Stomach smooth muscle (tissue), 2 donors: ENCODE data around the gene ADORA2A.

Experiments
- H3K27ac ChIP-seq: one replicate; pipeline ENCODE4 v1.7.0; 2013; ENCODE audit warnings: mild to moderate bottlenecking, low read length, inconsistent platforms
- H3K27me3 ChIP-seq, 2 donors: one replicate each; pipeline ENCODE4 v1.7.0; 2013; ENCODE audit warnings: low read length in 2 of 2; ENCODE audit not compliant: insufficient read depth in 2 of 2, control insufficient read depth in 1 of 2
- H3K36me3 ChIP-seq, 2 donors: one replicate each; pipeline ENCODE4 v1.7.0; 2013; ENCODE audit warnings: low read length in 2 of 2; ENCODE audit not compliant: control insufficient read depth in 2 of 2, insufficient read depth in 2 of 2
- H3K4me1 ChIP-seq: one replicate; pipeline ENCODE4 v1.7.0; 2013; ENCODE audit warnings: low read length; ENCODE audit not compliant: control insufficient read depth, insufficient read depth
- H3K4me3 ChIP-seq, 2 donors: one replicate each; pipeline ENCODE4 v1.7.0; 2013; ENCODE audit warnings: low read length in 2 of 2
- H3K9ac ChIP-seq, 2 donors: one replicate each; pipeline ENCODE4 v1.7.0; 2013; ENCODE audit warnings: low read length in 2 of 2, mild to moderate bottlenecking in 1 of 2
- H3K9me3 ChIP-seq, 2 donors: one replicate each; pipeline ENCODE4 v1.7.0; 2013; ENCODE audit warnings: low read length in 2 of 2; ENCODE audit not compliant: control insufficient read depth in 2 of 2
- donor health status: healthy.
- donor health status: Pancreatic carcinoma.

Gene ADORA2A

DNA sequence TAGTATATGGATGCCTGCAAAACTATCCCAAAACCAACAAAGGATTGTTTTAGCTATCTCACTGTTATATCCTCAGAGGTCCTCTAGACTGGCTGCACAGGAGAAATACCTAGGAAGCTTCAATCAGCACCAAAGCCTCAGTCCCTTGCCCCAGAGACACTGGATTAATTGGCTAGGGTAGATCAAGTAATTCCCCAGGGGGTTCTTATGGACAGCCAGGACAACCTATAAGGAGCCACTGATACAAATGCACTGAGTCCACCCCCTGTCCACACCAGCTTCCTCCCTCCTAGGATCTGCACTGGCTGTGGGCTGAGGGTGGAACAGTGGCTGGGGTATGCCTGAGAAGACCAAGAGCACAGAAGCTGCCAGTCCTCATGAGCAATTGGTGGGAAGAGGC, 16.3 kb downstream of the ADORA2A start:
- no peaks in the 10 kb centered on the region for H3K27me3 ChIP-seq
- H3K36me3 ChIP-seq = no peaks in the 10 kb centered on the region
- H3K27ac ChIP-seq = no peak overlapping the region
- H3K9me3 ChIP-seq = no peaks in the 10 kb centered on the region
- H3K9ac ChIP-seq = no peak overlapping the region
- no peak overlapping the region for H3K4me3 ChIP-seq
- H3K4me1 ChIP-seq = no peaks in the 10 kb centered on the region

DNA sequence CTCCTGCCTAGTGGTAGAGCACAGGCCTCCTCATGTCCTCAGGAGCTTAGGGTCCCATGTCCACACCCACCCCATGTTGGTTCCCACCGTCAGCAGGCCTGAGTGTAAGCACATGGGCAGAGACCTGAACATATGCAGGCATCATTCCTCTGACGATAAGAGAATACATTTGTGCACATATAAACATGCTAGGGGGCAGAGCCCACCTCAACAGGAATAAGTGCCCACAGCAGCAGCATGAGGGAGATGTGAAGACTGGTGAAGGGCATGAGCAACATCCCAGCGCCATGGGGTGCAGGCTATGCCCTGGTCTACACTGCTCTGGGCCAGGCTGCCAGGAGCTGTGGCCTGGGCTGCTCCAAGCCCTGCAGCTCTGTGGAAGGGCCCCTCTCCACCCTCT, 16.9 kb downstream of the ADORA2A start:
- Histone ChIP-seq H3K27me3 (no peaks in the 10 kb centered on the region), H3K9ac (no peak overlapping the region), H3K27ac (no peak overlapping the region), H3K9me3 (no peaks in the 10 kb centered on the region), H3K4me3 (no peak overlapping the region), H3K4me1 (no peaks in the 10 kb centered on the region), H3K36me3 (no peaks in the 10 kb centered on the region)

DNA sequence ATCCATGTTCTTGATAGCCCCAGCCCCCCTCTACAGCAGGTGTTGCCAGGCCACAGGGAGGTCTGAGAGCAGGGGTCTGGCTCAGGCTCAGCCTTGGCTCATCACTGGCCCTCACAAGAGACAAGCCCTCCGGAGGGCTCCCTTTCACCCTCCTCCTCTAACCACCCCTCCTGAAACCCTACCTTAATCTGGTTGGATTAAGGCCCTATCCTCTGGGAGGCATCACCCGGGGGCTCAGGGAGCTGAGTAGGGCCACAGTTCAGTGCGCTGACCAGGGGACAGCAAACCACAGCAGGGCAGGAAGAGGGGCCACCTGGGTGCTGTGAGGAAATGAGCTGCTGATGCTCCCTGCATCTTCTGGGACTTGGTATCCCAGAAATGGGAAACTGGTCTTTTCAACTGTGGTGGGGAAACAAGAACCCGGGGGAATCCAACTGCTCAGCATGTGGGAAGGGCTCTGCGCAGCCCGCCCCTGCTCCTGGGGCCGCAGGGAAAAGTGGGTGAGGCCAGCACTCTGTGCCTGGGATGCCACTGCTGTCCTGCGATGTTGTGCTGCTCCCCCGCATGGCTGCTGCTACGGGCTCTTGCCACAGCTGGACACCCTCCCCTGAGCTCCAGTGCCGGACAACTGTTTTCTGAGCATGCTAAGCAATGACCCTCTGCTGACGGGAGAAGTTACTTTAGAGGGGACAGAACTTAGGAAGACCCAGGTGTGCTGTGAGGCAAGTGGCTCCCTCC, 17.5 kb downstream of the ADORA2A start:
- Histone ChIP-seq H3K36me3 (no peaks in the 10 kb centered on the region), H3K4me3 (no peak overlapping the region), H3K9ac (no peak overlapping the region), H3K4me1 (peaks cover 2% of the 10 kb centered on the region), H3K27me3 (no peaks in the 10 kb centered on the region), H3K9me3 (no peaks in the 10 kb centered on the region), H3K27ac (no peak overlapping the region)

DNA sequence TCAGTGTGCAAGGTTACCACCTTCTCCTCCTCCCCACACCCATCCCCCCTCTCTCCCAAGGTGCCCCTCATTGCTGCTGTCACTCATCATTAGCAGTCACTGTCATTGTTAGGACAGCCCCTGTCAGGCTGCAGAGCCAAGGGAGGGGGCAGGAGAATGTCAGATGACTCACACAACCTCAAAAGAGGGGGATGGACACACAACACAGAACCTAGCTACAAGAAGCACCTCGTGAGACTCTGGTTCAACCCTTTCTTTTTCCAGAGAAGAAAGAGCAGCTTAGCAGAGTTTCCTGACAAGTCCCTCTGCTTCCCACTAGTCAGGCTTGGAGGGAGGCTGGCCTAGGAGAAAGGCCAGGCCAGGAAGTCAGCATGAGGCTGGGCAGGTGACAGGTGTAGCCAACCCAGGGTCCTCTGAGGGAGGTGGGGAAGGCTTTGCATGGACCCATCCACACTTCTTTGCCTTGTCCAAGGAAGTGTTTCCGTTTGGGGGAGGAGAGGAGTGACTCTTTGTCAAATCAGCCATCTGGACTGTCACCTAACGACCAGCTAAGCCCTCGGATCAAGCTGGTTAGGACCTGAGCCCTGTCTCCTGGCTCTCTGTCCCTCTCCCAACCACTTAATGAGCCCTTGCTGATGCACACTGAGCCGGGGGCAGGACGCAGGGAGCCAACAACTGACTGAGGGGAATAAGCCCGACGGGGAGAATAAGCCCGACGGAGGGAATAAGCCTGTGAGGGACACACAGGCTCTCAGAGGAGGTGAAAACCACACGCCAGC, 18.3 kb downstream of the ADORA2A start:
- peaks cover 6% of the 10 kb centered on the region for H3K4me1 ChIP-seq
- no peak overlapping the region for H3K9ac ChIP-seq
- H3K4me3 ChIP-seq = no peak overlapping the region
- no peak overlapping the region for H3K27ac ChIP-seq
- no peaks in the 10 kb centered on the region for H3K27me3 ChIP-seq
- H3K9me3 ChIP-seq = no peaks in the 10 kb centered on the region
- no peaks in the 10 kb centered on the region for H3K36me3 ChIP-seq

DNA sequence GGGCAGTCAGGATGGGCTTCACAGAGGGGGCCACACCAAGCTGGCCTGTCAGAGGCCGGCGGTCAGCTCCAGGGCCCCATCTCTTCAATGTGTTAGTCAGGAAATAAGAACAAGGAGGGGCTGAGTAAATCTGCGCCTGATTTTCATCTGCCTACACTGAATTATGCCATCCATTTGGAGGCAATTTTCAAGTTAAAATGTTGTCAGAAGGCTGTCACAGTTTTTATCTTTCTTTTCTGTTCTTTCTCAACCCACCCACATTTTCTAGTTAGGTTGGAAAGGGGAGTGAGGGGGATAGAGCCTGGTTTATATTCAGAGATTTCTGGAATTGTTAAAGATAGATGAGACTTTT, 18.8 kb downstream of the ADORA2A start:
- no peak overlapping the region for H3K4me3 ChIP-seq

DNA sequence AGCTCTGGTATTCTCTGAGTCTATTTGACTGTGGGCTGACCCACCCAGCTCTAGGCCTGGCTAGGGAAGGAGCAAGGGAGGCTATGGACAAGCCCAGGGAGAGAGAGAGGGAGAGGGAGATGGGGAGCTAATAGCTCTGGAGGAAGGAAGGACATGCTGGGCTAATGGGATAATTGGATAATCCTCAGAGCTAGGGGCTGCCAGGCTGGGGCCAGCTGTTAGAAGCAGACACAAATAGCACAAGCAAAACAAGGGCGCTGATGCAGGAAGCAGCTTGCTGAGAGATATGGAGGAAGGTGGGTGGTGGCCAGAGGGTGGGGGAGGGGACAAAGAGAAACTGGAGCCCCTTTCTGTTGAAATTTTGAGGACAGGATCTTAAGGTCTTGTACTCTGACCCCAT, 23.2 kb downstream of the ADORA2A start:
- Histone ChIP-seq H3K4me3 (no peak overlapping the region), H3K4me1 (peaks cover 7% of the 10 kb centered on the region), H3K36me3 (no peaks in the 10 kb centered on the region), H3K9ac (no peak overlapping the region), H3K27me3 (no peaks in the 10 kb centered on the region), H3K27ac (no peak overlapping the region), H3K9me3 (no peaks in the 10 kb centered on the region)

More for the DNA sequence above, 18.8 kb downstream of the ADORA2A start:
- Histone ChIP-seq H3K9me3 (no peaks in the 10 kb centered on the region), H3K27ac (no peak overlapping the region), H3K27me3 (no peaks in the 10 kb centered on the region), H3K4me1 (peaks cover 7% of the 10 kb centered on the region), H3K9ac (no peak overlapping the region), H3K36me3 (no peaks in the 10 kb centered on the region)

DNA sequence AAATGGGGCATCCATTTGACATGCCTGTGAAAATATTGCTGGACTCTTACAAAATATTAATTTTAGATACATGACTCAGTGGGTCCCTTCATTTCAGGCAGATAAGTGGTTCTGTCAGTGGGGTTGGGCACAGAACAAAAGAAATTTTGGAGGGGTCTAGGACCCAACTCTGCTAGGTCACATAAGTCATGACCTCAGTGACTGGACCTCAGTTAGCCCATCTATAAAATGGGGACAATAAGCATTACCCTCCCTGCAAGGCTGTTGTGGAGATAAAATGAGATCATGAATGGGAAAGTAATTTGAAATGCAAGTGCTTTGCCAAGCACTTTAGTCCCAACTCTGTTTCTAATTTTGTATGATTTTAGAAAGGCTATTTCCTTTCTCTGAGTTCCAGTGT, 23.8 kb downstream of the ADORA2A start:
- Histone ChIP-seq H3K4me1 (peaks cover 7% of the 10 kb centered on the region), H3K27me3 (no peaks in the 10 kb centered on the region), H3K27ac (no peak overlapping the region), H3K4me3 (no peak overlapping the region), H3K9ac (no peak overlapping the region), H3K36me3 (no peaks in the 10 kb centered on the region), H3K9me3 (no peaks in the 10 kb centered on the region)

DNA sequence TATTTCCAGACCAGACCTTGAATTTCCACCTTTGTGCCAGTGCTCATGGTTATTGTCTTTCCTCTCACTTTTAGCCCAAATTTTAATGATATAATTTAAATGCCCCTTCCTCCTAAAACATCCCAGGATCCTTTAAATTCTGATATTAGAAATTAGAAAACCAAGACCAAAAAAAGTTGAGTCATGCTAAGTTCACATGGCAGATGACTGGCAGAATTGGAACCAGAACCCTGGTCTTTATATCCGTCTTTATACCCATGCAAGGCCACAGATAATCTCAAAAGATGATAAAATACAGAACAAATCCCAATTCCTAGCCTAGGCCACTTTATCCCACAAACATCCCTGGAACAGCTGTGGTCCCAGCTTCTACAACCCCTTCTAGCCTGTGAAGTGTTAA, 26.5 kb downstream of the ADORA2A start:
- Histone ChIP-seq H3K4me3 (no peak overlapping the region), H3K36me3 (no peaks in the 10 kb centered on the region), H3K27ac (no peak overlapping the region), H3K9me3 (no peaks in the 10 kb centered on the region), H3K9ac (no peak overlapping the region), H3K27me3 (no peaks in the 10 kb centered on the region), H3K4me1 (peaks cover 7% of the 10 kb centered on the region)

DNA sequence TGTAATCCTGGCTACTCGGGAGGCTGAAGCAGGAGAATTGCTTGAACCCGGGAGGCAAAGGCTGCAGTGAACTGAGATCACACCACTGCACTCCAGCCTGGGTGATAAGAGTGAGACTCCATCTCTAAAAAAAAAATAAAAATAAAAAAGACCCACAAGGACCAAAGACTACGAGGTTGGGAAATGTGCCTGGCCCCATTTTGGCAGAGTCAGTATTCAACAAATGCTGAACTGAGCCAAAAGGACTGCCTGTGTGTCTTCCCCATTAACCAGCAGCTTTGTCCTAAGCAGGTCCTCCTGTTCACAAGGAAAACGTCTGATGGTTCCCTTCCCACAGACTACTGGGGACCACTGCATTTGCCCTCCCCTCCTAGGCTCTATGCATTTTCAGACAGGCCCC, 27.6 kb downstream of the ADORA2A start:
- H3K27ac ChIP-seq = no peak overlapping the region
- no peaks in the 10 kb centered on the region for H3K9me3 ChIP-seq
- no peaks in the 10 kb centered on the region for H3K36me3 ChIP-seq
- no peak overlapping the region for H3K9ac ChIP-seq
- peaks cover 4% of the 10 kb centered on the region for H3K4me1 ChIP-seq
- no peak overlapping the region for H3K4me3 ChIP-seq
- H3K27me3 ChIP-seq = no peaks in the 10 kb centered on the region

DNA sequence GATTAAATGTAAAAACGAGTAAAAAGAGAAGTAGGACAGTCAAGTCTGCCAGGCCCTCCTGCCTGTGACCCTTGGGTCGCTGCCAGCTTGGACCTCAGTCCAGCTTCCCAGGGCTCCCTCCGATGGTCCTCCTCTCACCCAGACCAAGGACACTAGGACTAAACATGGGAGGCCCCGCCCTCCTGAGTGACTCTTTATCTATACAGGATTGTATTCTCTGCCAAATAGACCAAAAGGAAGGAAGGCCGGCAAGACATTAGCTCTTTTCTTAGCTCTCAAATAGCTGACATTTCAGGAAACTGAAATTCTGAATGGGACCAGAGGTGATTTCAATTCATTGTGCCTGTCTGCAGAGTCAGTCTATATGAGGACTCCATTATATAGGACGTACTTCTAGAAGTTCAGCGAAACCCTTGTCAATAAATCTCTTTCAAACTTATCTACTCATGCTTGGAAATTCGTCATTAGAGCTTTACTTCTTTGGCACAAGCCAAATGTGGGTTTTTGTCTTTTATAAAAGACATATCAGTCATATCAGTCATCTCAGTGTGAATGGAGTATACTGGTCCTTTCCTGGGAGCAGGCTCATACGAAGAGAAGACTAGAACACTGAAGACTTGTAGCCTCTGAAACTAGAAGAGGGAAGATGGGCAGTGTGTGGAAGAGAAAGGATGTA, 28.5 kb downstream of the ADORA2A start:
- Histone ChIP-seq H3K36me3 (no peaks in the 10 kb centered on the region), H3K9ac (no peak overlapping the region), H3K4me3 (no peak overlapping the region), H3K9me3 (no peaks in the 10 kb centered on the region), H3K27me3 (no peaks in the 10 kb centered on the region), H3K27ac (no peak overlapping the region), H3K4me1 (no peaks in the 10 kb centered on the region)
